Right ventricle myocardium superior (tissue), 1 donor: Measurements from ENCODE around the gene TSPAN9. TPM values are rescaled to one million over a fixed set of nuclear protein-coding genes. Genes with fewer than 3 reads are reported as not detected.
A peak's percentile ranks its signal among the peaks of the same experiment; 100 is the strongest.

ENCODE experiments used
- ATAC-seq: fragments of 200-7000 bp; cut with Tn5 transposase; one replicate; pipeline ENCODE4 v1.9.1; 2020; ENCODE audit warnings: mild to moderate bottlenecking; ENCODE audit not compliant: poor library complexity
- DNase-seq: peaks from one replicate; pipeline ENCODE4 v3.0.0-alpha.2; 2020
- intact Hi-C: fragments of 100-400 bp; cut with DNase I; formaldehyde crosslinking; loops from one replicate; pipeline ENCODE4 v1.11.2; 2022
- total RNA-seq: library from RNA; stranded (reverse); fragmentation: NEBNext Ultra II Directional; extraction: Animal tissue kit (Norgen Biotek cat#: 25700); gene quantifications from one replicate; pipeline ENCODE4 v1.2.1, GENCODE V29; 2021
- donor health status: DM: no; HTN: yes; CAD: no; lungs with severe emphysema.

TSPAN9 gene
- total RNA-seq, 1 donor from 2014 or later = 156 TPM

DNA sequence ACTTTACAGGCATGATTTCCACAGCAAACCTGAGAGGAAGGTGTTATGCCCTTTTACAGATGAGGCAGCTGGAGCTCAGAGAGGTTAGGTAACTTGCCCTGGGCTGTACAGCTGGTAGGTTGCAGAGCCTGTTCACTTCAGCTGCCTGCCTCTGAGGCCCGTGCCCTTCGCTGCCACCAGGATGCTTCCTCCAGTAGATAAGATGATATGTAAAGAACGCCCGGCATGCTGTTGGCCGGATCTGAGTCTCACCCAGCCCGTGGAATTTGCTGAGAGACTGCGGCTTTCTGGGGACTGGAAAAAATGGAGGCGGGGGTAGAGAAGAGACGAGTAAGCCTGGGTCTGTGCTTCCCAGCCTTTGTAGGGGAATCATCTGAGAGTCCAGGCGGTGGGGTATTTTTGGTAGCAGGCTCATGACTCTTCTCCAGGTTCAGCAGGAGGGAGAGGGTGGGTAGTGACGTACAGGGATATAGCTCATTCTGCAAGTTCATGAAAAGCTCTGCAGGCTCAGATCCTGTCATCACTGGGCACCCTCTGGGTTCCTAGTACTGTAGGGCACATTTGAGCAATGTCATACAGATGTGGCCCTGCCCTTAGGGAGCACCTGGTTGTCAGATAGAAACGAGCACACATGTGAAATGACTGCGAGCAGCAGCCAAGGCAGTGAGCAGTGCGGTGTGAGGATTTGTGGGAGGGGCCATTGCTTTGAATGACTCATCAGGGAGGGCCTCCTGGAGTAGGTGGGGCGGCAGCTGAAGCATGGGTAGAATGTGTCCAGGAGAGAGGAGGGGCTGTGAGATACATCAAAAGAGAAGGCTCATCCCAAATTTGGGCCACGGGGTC lies 159.4 kb downstream of the TSPAN9 start:
- intact Hi-C loops = no loop called here
- ATAC-seq = peak; percentile 73

GRCh38 chr12:3238196-3238595 lies 161.0 kb downstream of the TSPAN9 start:
- intact Hi-C loops = no loop called here

More for the DNA sequence above, 159.4 kb downstream of the TSPAN9 start:
- DNase-seq = peak; percentile 59

DNA sequence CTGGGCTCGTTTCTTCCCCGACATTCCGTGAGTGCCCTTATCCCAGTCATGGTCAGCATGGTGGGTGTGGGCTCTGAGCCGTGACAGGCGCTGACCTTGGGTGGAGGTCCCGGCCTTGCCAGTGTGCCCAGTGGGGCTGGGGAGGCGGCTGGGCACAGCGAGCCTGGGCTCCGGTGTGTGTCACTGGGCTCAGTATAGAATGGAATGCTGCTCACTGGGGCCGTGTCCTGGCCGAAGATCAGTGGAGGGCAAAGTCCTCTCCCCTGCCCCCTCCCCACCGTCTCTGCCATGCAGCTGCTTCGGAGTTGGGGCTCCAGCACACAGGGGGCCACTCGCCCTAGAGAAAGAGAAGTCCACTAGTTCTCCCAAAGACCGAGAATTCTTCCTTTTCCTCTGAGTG lies 164.4 kb downstream of the TSPAN9 start:
- intact Hi-C loops = no loop called here
- DNase-seq (peak; percentile 72), ATAC-seq (peak; percentile 71)

More at GRCh38 chr12:3238196-3238595, 161.0 kb downstream of the TSPAN9 start:
- no peak for ATAC-seq
- no peak for DNase-seq

DNA sequence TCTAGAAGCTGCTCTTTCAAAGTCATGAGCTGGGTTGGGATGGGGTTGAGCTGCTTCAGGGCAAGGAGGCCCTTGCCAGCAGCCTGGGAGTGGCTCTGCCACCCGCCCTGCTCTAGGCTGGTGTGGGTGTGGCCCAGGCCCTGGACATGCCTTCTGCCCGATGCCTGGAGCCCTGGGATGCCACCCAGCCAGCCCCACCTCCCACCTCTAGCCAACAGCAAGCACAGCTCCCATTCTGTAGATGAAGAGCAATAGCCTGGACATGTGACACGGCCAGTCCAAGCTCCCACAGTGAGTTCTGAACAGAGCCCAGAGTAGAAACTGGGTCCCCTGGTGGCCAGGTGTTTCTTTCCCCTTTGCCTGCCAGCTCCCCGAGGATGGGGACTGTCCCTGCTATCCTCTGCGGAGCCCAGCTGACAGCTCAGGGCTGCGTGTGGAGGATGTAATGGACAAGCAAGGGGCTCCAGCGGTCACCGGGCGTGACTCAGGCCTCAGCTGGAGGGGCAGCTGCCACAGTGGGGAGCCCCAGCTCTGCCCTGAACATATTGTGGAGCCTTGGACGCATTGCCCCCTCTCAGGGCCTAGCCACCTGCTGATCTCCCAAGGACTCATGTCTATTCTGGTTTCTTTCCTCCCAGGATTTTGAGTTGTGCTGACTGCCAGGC lies 165.2 kb downstream of the TSPAN9 start:
- DNase-seq (peak; percentile 78), ATAC-seq (peak; percentile 82)
- intact Hi-C loops = no loop called here

DNA sequence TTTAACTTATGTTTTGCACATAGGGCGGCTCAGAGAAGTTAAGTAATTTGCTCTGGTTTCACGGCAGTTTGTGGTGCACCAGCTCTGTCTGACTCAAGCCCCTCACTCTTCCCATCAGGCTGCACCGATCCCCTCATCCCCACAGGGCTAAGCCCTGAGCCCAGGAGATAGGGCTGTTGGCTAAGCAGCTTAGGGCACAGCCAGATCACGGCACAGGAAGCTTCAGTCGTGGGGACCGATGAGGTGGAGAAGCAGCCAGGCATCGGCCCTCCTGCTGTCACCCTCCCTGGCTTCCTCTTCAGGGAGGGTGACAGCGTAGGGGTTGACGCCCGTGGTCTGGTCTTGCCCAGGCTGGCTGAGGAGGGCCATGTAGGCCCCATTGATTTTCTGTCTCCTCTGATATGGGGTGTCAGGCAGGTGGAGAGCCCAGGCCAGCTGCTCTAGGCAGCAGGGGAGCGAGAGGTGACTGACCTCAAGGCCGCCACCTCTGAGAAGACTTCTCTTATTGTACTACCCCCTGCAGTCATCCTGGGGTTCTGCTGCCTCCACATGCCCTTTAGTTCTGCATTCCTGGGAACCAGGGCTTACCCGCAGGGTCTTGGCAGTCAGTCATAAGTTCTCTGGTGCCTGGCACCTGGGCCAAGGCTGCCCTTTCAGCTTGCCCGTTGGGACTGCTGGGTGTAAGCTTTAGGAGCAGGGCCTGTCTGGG lies 166.4 kb downstream of the TSPAN9 start:
- intact Hi-C loops = no loop called here
- ATAC-seq = no peak
- no peak for DNase-seq

GRCh38 chr12:3244219-3244750 lies 167.1 kb downstream of the TSPAN9 start:
- no peak for ATAC-seq
- DNase-seq = peak; percentile 52
- intact Hi-C loops = no loop called here

DNA sequence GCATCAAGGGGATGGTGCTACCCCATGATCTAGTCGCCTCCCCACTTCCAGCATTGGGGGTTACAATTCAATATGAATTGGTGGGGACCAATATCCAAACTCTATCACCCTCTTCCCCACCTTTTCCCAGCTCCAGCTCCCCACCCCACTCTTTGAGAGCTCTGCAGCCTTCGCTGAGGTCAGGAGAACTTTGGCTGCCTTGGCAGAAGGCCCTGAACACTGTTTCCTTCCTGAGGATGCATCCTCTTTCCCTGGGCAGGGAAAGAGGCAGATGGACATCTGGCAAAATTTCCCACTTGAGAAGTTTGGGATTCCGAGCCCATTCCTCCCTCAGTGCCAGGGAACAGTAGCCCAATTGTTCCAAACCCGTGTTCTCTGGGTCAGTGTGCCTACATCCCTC lies 169.1 kb downstream of the TSPAN9 start:
- ATAC-seq (no peak), DNase-seq (no peak)
- intact Hi-C loops = no loop called here

GRCh38 chr12:3247077-3247476 lies 169.9 kb downstream of the TSPAN9 start:
- ATAC-seq (no peak), DNase-seq (no peak)
- intact Hi-C loops = no loop called here

- intact Hi-C loops = no loop called here
- DNase-seq = no peak
- ATAC-seq = no peak
Measured at GRCh38 chr12:3247629-3248161, 170.5 kb downstream of the TSPAN9 start.

- DNase-seq = no peak
- intact Hi-C loops = no loop called here
- ATAC-seq = no peak
Measured at GRCh38 chr12:3249081-3249800, 172.1 kb downstream of the TSPAN9 start.

DNA sequence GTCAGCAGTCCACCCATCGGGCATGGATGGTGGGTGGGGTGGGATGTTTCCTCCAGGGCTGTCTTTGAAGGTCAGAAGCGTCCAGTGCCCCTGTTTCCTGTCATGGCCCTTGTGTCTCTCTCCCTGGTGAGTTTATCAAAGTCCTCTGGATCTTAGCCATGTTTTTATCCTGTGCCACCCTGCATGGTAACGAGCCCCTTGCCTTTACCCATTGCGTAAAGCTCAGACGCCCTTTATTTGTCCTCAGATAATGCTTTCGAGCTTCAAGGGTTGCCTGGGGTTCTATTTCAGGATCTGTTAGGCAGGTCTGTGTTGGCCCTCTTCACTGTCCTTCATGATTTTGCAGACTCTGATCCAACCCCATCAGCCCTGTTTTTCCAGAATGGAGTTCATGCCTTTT lies 172.9 kb downstream of the TSPAN9 start:
- intact Hi-C loops = no loop called here
- DNase-seq (no peak), ATAC-seq (peak; percentile 66)

DNA sequence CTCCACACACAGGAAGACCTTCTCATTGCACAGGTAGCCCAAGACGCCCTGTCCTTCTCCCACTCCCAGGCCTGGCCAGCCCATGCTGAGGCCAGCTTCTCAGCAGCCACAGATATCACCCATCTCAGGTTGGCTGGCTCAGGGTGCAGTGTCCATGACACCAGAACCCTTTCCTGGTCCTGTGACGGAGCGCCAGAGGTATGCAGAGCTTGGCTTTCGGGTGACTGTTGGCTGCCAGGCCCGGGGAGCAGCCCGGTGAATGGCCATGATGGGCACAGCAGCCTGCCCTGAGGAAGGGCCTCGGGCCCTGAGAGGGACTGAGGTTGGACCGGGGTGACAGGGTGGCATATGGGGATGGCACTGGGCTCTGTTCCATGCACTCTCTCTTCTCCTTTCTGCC lies 173.4 kb downstream of the TSPAN9 start:
- DNase-seq = peak; percentile 84
- intact Hi-C loops = no loop called here
- peak; percentile 65 for ATAC-seq

- DNase-seq (no peak), ATAC-seq (no peak)
- intact Hi-C loops = no loop called here
Measured at GRCh38 chr12:3251067-3251466, 173.9 kb downstream of the TSPAN9 start.

DNA sequence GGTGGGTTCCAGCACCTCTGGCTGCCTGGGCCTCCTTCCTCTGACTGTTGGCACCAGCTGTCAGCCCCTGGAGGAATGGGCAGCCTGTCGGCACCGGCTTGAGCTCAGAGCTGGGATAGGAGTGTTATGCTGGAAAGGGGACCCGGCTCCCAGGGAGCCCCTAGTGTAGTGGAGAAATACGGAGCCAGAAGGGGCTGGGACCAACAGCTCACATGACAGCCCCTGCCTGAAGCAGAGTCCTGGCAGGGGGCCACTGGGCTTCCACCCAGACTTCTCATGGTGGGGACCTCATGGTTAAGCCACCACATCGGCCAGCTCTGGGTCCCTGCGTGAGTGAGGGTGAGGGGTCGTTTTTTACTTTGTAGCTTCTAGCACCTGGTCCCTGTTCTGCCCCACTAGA lies 174.5 kb downstream of the TSPAN9 start:
- intact Hi-C loops = no loop called here
- ATAC-seq (no peak), DNase-seq (peak; percentile 70)

- peak; percentile 93 for DNase-seq
- intact Hi-C loops = no loop called here
- ATAC-seq = peak; percentile 65
Measured at GRCh38 chr12:3252450-3252891, 175.3 kb downstream of the TSPAN9 start.

- DNase-seq = peak; percentile 69
- ATAC-seq = peak; percentile 24
- intact Hi-C loops = no loop called here
Measured at GRCh38 chr12:3253682-3254275, 176.6 kb downstream of the TSPAN9 start.

DNA sequence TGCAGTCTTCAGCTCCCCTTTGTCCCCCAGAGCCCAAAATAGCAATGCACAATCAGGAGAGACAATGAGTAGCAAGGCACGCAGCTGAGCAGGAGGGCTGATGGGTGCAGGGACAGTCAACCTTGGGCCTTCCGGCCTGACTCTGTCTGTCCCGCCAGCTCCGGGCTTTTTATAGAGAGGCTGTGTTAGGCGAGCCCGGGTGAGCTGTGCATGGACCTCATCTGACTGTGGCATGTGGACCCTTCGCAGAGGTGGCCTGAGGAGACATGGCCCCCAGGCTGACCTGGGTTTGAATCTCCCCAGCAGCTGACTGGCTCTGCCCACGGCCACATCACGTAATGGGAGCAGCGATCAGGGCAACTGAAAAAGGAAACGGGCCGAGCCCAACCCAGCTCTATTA lies 177.9 kb downstream of the TSPAN9 start:
- DNase-seq (peak; percentile 69), ATAC-seq (peak; percentile 26)
- intact Hi-C loops = no loop called here

- ATAC-seq = peak; percentile 24
- intact Hi-C loops = no loop called here
Measured at GRCh38 chr12:3256103-3256631, 179.0 kb downstream of the TSPAN9 start.

More at GRCh38 chr12:3256103-3256631, 179.0 kb downstream of the TSPAN9 start:
- DNase-seq = peak; percentile 66
